GM21390 (cell line): ENCODE measurements around the gene KRTAP10-5.
"Not testable (repeated sequence)": the region's sequence is repeated elsewhere in the genome, so short reads cannot be mapped to it uniquely, and the experiment has no call there.

Source experiments
- ATAC-seq: cut with Tn5 transposase; IDR thresholded peaks from one replicate; pipeline ENCODE4 v1.9.1; 2021; ENCODE audit not compliant: unreplicated experiment

Gene KRTAP10-5

DNA sequence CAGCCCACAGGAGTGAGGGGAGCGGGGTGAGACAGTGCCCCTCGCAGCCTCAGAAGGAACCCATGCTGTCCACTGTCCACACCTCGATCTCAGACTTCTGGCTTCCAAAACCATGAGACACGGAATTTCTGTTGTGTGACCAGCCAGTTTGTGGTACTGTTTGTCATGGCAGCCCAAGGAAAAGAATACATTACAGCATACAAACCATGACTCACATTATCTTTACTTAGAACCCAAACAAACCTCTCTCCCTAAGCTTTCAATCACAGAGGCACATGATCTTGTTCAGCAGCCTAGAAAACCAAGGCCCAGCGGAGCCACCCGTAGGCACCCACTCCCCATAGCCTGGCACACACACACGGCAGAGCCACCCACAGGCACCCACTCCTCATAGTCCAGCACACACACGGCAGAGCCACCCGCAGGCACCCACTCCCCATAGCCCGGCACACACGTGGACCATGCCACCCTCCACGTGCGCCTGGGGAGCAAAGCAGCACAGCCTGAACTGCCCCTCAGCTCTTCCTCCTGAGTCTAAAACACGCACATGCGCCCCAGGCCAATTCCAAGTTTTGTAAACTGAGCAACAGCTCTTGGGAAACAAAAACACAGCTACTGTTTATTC is 7.3 kb downstream of the KRTAP10-5 start:
- no peak for ATAC-seq

DNA sequence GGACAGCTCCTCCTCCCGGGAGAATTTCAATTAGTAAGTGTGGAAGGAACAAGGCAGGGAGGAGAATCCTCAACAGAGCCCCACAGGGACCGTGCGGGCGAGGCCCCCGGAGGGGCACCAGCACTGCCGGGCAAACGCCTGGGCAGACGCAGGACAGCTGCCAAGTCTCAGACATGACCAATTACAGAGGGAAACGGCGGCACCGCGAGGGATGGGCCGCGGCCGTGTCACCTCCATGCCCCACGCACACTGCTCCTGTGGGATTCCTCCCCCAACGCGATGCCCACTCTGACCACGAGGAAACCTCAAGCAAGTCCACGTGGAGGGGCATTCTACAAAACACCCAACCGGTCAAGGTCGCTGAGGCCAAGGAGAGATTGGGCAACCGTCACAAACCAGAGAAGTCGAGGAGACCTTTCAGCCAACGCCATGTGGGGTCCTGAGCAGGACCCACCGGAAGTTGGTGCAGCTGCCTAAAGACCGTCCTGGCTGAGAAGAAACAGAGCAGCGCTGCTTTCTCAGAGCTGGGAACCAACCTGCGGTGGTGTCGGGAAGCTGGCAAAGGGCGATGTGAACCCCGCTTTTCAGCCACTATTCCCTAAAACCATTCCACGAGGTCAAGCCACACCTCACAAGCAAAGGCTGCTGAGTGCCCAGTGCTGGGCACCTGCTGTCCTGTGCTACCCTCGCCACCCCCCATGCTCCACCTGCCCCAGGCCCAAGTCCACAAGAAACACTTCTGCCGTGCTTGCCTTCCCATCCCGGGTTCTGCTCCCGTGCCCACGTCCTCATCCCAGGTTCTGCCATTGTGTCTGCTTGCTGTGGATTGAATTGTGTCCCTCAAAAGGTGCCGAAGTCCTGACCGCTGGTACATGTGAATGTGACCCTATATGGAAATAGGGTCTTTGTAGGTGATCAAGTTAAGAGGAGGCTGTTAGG is 8.3 kb downstream of the KRTAP10-5 start:
- ATAC-seq, result no peak

DNA sequence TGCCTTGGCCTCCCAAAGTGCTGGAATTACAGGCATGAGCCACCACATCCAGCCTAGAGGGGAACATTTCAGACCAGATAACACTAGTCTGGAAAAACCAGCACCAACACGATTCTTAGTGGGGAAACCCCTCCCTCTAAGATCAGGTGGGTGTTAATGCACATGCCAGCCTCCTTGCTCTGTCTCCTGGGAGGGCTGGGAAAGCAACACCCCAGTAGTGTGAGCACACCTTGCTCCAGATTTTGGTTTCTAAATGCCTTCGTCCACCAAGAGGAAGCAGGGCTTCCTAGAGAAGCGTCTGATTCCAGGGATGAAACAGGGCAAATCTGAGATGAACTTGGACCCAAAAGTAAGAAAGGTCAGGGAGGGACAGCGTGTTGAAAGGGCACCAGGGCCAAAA is 9.1 kb downstream of the KRTAP10-5 start:
- no peak for ATAC-seq

DNA sequence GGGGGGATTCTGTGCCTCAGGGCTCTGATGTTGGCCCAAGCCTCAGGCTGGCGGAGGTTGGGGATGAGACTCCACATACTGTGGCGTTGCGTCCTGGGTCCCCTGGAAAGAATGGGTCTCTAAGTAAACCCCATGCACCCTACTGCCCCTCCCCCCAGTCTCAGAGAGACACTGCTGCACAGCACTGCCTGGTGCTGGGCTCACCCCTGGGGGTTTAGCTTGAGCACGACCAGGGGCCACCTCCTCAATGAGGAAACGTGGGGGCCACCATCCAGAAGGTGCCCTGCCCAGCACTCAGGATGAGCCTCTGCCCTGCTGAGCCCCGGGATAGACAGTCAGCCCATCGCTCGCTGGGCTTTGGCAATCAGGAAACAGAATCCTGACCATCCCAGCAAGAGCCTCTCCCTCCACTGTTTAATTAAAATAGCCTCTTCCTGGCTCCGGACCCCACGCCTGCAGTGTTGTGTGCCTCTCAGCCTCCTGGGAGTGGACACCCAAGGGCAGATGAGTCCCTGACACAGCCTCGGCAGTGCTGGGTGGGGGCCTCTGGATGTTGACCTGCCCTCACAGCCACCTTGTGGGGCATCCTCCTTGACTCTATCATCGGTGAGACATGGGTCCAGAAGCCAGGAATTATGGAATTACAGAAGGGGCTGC is 10.4 kb downstream of the KRTAP10-5 start:
- ATAC-seq, result no peak

DNA sequence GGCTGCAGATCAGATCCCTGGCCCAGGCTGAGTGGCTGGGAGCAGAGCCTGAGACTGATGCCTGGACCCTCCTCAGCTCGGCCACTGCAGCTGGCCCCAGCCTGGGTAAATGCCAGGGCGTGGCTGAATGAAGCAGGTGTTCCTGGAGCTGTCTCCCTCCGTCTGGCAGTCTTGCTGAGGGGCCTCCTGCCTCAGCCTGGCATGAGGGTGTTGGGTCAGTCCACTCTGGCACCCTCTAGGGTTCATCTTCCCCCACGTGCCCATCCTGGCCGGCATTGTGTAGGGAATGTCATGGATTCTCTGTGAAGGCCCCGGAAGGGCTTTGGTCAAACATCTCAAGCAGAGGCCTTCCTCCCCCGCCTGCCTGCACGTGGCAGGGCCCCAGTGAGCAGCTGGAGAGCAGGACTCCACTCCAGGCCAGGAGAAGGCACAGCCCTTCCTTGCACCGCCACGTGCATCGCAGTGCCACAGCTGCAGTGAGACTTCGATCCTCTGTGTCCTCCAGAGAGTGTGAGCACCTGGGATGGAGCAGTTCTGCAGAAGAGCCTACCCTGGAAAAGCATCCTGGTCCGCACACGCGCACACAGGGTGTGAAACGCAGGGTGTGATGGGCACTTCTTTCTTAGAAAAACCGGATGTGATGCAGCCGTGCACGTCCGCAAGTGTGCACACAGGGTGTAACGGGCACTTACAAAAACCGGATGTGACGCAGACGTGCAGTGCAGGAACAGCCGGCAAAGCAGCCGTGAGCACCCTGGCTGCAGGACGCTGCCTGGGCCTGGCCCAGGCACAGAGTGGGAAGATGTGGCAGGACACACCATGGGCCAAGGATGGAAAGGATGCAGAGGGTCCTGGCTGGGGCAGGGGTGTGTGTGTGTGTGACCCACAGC is 11.5 kb downstream of the KRTAP10-5 start:
- ATAC-seq, result no peak

DNA sequence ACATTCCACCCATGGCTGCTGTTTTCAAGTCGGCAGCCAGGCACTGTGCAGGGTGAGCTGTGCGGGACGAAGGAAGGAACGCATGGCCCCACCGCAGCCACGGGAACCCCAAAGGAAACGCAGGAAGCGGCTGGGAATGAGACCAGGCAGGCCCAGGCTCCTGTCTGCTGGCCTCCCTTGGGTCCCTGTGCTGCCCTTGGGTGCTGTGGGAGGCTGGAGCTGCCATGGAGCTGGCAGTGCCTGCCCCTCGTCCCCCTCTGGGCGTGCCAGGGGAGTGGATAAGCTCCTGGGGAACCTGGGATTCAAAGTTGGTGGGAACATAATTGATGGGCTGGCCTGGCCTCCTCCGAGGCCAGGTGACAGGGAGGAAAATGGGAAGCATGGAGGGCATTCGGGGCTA is 12.1 kb downstream of the KRTAP10-5 start:
- ATAC-seq, result no peak

DNA sequence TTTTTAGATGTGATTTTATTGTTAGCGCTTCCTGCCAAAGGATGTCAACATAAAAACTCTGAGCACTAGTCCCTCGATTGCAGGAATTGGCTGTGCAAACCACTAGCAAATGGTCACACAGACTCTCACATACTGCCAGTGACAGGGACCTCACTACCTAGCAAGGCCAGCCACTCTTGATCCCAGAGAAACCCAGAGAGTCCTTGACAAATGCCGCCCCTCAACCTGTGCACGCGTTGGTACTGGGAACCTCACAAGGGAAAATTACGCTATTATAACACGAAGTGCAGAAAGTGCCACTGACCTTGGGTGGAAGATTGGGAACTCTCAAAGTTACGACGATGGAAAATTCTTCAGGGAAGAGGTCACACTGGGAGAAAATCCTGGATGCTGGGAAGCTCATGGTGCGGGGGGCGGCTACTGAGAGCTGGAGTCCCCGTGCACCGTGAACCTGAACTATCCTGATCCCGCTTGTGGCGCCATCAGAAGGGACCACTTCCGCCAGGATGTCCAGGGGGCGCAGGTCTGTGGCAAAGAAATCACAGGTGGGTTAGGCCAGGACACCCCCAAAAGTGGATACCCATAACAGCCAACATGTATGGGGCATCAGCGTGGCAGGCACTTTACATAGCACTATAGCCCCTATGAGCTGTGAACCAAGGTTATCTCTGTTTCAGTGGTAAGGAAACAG is 12.8 kb downstream of the KRTAP10-5 start:
- ATAC-seq, result no peak

DNA sequence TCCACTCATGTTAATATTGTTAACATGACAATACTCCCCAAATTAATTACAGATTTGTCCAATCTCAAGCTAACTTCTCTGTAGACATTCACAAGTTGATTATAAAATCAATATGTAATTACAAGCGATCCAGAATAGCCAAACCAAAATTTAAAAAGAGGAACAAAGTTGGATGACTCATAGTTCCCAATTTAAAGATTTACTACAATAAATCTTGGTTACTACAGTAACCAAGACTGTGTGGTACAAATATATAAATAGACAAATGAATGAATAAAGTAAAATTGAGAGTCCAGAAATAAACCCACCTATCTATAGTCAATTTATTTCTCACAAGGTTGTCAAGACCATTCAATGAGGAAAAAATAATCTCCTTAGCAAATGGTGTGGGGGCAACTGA is 14.0 kb downstream of the KRTAP10-5 start:
- ATAC-seq, result no peak

DNA sequence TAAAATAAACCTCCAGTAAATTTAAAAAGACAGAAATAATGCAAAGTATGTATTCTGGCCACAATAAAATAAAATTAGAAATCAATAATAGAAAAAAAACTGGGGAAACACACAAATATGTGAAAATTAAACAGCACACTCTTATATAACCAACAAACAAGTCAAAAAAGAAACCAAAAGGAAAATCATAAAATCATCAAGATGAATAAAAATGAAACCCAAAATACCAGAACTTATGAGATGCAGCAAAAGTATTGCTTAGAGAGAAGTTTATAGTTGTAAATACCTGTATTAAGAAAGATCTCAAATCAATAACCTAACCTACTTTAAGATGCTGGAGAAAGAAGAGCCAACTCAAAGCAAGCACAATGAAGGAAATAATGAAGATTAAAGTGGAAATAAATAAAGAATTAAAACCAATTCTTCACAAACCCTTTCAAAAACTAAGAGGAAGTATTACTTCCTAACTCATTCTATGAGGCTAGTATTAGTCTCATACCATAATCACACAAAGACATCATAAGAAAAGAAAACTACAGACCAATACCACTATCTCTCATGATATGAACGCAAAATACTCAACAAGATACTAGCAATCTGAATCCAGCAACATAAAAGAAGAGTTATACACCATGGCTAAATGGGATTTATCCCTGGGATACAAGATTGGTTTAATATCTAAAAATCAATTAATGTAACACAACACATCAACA is 15.4 kb downstream of the KRTAP10-5 start:
- no peak for ATAC-seq

DNA sequence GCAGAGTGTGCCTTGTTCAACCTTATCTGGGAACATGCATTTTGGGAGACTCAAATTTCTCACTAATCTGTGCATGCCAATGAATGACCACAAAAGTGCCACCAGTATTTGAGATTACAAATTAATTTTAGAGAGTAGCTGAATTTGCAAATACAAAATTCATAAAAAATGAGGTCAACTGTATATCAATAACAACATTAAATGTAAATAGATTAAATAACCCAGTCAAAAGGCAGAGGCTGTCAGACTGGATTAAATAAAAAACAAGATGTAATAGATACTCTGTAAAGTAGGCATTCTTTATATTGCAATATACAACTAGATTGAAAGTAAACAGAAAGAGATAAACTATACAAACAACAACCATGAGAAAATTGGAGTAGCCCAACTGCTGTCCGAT is 16.3 kb downstream of the KRTAP10-5 start:
- ATAC-seq, result no peak

DNA sequence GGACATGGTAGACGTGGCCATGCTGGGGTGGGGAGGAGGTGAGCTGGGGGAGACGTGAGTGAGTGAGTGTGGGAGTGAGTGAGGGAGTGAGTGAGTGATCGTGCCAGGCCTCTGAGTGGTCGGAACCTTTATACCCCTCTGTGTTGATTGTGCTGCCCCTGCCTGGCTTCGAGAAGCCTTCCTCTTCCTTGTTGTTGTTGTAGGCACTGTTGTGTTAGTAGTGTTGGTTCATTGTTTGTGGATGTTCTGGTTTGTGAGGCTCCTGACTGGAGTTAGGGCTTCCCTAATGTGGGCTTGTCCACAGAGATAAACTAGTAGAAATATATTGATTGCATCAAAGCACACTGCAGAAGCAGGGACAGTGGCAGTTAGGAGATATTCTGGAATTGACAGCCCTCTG is 21.7 kb downstream of the KRTAP10-5 start, which contains the start of gene KRTAP10-3:
KRTAP10-3 (minus strand) TSS at position 101 of the 400 bp plus-strand sequence; CDS start at position 21, 80 bp downstream.
- ATAC-seq, result no peak

DNA sequence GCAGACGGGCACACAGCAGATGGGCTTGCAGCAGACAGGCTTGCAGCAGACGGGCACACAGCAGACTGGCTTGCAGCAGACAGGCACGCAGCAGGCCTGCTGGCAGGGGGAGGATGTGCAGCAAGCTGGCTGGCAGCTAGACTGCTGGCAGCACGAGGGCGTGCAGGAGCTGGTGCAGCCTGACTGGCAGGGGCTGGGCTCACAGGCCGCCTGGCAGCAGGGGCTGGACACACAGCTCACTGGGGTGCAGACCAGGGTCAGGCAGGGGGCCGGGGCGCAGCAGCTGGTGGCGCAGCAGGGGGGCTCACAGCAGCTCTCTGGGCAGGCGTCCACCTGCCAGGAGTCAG is 22.1 kb downstream of the KRTAP10-5 start:
- ATAC-seq, result not testable (repeated sequence)

DNA sequence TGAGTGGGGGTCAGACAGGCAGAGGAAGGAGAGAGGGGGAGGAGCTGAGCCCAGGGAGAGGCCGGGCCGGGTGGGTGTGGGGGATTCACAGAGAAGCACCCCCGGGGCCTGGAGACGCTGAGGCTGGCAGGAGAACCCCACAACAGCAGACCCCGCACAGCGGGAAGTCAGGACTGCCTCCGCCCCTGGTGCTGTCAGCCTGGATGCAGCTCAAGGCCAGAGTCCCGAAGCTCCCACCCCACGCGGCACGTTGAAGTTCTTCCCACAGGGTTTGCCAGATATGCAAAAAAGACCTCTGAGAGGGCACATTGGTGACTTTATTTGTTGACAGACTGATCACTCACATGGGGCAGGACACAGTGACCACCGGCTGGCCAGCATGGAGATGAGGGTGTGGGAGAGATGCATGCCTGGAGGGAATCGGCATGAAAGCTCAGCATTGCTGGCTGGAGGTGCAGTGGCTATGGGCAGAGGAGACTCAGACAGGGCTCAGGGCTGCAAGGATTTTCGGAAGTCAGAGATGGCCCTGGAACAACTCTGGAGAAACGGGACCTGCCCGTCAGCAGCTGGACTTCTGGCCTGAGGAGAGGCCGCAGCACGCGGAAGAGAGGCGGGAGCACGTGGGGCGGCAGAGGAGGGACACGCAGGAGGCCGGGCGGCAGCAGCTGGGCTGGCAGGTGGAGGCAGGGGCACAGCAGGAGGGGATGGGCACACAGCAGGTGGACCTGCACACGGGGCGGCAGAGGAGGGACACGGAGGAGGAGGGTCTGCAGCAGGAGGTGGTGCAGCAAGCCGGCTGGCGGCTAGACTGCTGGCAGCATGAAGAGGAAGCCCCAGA is 22.7 kb downstream of the KRTAP10-5 start:
- no peak for ATAC-seq

DNA sequence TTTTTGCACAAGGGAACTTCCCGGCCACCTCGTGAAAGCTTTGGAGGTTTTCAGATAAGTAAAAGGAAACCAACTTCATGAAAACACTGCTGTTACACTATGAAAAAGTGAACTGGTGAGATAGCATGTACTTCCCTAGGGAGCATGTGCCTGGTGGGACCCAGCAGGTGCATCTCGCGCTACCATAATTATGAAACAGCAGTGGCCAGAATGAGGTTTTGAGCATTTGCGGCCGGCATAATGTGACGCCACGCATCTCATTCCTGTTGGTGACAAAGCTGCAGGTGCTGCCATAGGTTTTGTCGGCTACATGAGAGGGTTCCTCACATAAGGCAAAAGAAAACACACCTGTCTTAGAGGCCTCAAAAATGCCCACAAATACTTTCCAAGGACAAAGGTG is 23.5 kb downstream of the KRTAP10-5 start:
- no peak for ATAC-seq

DNA sequence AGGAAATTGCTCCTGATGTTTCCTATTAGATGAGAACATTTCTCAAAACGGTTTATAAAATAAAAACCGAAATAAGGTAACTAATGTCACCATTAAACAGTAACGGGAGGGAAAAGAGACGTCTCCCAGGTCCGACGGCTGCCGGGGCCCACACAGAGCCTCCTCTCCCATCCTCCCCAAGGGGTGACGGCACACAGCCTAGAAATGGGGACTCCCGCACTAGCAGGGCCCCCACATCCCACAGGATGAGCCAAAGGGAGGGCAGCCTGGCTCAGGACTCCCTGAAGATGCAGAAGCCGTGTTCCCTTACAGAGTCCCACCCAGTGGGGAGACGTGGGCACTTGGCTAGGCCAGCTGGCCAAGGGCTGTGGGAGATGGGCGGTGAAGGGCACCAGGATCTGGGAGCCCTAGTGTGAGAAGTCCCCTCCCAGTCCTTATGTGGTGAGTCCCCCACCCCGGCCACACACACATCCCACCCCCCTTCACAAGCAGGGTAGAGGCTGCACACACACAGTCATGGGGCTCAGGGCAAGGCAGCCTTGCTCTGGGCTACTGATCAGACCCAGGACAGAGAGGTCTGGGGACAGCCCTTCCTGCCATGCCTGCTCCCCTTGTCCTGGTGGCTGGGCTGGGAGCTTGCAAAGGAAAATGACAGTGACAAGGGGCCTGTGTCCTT is 25.1 kb downstream of the KRTAP10-5 start:
- no peak for ATAC-seq

DNA sequence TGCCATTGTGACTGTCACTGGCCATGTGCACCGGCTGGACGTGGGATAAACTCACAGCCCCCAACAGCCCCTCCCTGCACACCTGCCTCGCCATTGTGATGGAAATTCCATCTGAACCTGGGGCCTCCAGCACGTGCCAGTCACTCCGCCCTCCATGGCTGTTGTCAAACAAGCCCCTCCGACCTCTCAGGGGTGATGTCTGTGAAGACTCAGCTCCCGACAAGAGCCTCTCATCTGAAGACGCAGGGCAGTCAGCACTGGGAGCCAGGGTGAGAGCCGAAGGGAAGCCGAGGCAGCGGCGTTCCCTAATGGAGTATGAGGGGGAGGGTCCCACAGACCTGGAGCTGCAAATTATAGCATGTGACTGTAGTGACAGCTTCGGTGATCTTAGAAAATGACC is 27.7 kb downstream of the KRTAP10-5 start:
- no peak for ATAC-seq

DNA sequence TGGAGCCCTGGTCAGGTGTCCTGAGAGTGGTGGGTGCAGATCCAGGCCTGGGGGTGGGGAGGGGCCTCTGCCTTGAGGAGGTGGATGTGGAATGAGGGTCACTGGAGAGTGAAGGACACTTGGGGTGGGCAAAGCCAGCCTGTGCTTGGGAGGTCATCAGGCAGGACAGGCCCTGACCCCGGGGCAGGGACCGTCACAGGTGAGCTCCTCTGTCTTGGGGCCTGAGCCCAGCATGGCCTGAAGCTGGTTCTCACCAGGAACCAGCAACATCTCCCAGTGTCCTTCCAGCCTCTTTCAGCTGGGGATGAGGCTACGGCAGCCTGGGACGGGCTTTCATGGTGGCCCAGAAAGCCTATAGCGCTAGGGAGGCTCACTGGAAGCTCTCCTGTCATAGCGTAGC is 28.3 kb downstream of the KRTAP10-5 start:
- ATAC-seq, result no peak

DNA sequence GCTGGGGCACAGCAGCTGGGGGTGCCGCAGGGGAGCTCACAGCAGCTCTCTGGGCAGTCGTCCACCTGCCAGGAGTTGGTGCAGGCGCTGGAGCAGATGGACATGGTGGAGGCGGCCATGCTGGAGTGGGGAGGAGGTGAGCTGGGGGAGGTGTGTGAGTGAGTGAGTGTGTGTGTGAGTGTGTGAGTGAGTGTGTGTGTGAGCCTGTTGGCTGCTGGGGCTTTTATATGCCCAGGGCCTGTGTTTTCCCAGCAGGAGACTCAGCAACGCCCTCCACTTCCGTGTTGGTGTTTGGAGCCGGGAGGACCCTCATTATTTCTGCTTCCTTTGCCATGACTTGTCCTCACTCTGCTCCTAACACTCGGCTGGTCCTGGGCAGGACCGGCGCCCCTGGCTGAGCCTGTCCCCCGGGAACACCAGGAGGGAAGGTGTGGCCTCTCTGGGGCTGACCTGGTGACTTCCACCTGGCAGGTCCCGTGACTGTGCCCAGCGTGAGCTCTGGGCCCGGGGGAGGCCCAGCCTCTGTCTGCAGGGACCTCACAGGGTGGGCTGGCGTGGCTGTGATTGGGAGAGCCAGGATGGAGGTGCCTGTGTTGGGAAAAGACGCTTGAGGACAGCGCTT is 29.0 kb downstream of the KRTAP10-5 start, which contains the start of gene KRTAP10-2:
KRTAP10-2 (minus strand) TSS at position 166 of the 622 bp plus-strand sequence; CDS start at position 119, 47 bp downstream.
- ATAC-seq, result no peak
